Measurements from ENCODE around the gene ZMYM2. TPM values are rescaled to one million over a fixed set of nuclear protein-coding genes. Genes with fewer than 3 reads are reported as not detected.

The ZMYM2 gene
- total RNA-seq, 6 experiments from 2014 or later: 17.1 to 35.2 (median 25.9) TPM

- Histone ChIP-seq H3K36me3 (no peaks in the 10 kb centered on the region), H3K27ac (peak overlapping the region in 2 of 3 donors; percentile 91 to 93), H3K4me3 (peak overlapping the region; percentile 50 to 77 (median 68)), H3K27me3 (no peaks in the 10 kb centered on the region), H3K4me1 (peaks cover 0 to 8% (median 3%) of the 10 kb centered on the region in 4 donors), H3K9me3 (no peaks in the 10 kb centered on the region)
- TF ChIP-seq CTCF (IDR thresholded peaks at IDR 0.05): no peak
- no peak for TF ChIP-seq POLR2A (IDR thresholded peaks at IDR 0.05)
- ATAC-seq (peak in 1 of 4 donors; percentile 1), DNase-seq (no peak)
- WGBS (ENCODE audit: insufficient coverage, low coverage, low lambda C conversion rate, missing lambda C conversion rate): 31% methylated on average over 6 of the region's 6 CpGs
- intact Hi-C loops (cut with DNase I): no loop called here
These were observed 168.7 kb downstream of the ZMYM2 start for GRCh38 chr13:20127262-20127561.

- Histone ChIP-seq H3K27ac (peak overlapping the region; percentile 86 to 93 (median 91)), H3K27me3 (no peaks in the 10 kb centered on the region), H3K4me1 (peaks cover 0 to 8% (median 3%) of the 10 kb centered on the region in 4 donors), H3K36me3 (no peaks in the 10 kb centered on the region), H3K4me3 (peak overlapping the region; percentile 50 to 77 (median 68)), H3K9me3 (no peaks in the 10 kb centered on the region)
- DNase-seq (peak; percentile 80 to 82 (median 81)), ATAC-seq (peak; percentile 89 to 92 (median 90))
- intact Hi-C loops (cut with DNase I): no loop called here
- 0% methylated on average over 36 of the region's 82 CpGs for WGBS (ENCODE audit: insufficient coverage, low coverage, low lambda C conversion rate, missing lambda C conversion rate)
- TF ChIP-seq POLR2A (IDR thresholded peaks at IDR 0.05) (peak; percentile 87), CTCF (IDR thresholded peaks at IDR 0.05) (peak; percentile 27 to 56 (median 46))
These were observed 169.3 kb downstream of the ZMYM2 start for GRCh38 chr13:20127562-20128458.

- Histone ChIP-seq H3K4me3 (peak overlapping the region; percentile 50 to 77 (median 68)), H3K27ac (peak overlapping the region; percentile 86 to 93 (median 91)), H3K27me3 (no peaks in the 10 kb centered on the region), H3K36me3 (no peaks in the 10 kb centered on the region), H3K9me3 (no peaks in the 10 kb centered on the region), H3K4me1 (peaks cover 0 to 8% (median 3%) of the 10 kb centered on the region in 4 donors)
- DNase-seq (peak; percentile 56 to 70 (median 65)), ATAC-seq (peak; percentile 74 to 83 (median 75))
- peak; percentile 37 to 62 (median 56) for TF ChIP-seq CTCF (IDR thresholded peaks at IDR 0.05)
- no peak for TF ChIP-seq POLR2A (IDR thresholded peaks at IDR 0.05)
- intact Hi-C loops (cut with DNase I): no loop called here
- WGBS (ENCODE audit: insufficient coverage, low coverage, low lambda C conversion rate, missing lambda C conversion rate): 4% methylated on average over 9 of the region's 28 CpGs
These were observed 170.0 kb downstream of the ZMYM2 start for GRCh38 chr13:20128459-20128931.

GRCh38 chr13:20129076-20129475 is 170.5 kb downstream of the ZMYM2 start:
- ATAC-seq (no peak), DNase-seq (peak in 1 of 3 donors; percentile 26)
- no peaks in the 10 kb centered on the region for H3K9me3 ChIP-seq
- no peak overlapping the region for H3K27ac ChIP-seq
- TF ChIP-seq CTCF (IDR thresholded peaks at IDR 0.05): no peak
- TF ChIP-seq POLR2A (IDR thresholded peaks at IDR 0.05): no peak
- WGBS (ENCODE audit: insufficient coverage, low coverage, low lambda C conversion rate, missing lambda C conversion rate): 65% methylated on average over 17 of the region's 18 CpGs
- intact Hi-C loops (cut with DNase I): no loop called here
- H3K36me3 ChIP-seq: no peaks in the 10 kb centered on the region
- peaks cover 0 to 8% (median 3%) of the 10 kb centered on the region in 4 donors for H3K4me1 ChIP-seq
- no peaks in the 10 kb centered on the region for H3K27me3 ChIP-seq
- H3K4me3 ChIP-seq: peak overlapping the region; percentile 50 to 77 (median 68)
